Small intestine (tissue), 7 donors: ENCODE data around the gene AGPAT2. TPM values are rescaled to one million over a fixed set of nuclear protein-coding genes. Genes with fewer than 3 reads are reported as not detected.

Experiments
- DNase-seq, 2 donors: peaks; one replicate each; pipeline versions ENCODE4 v3.0.0 to v3.0.0-alpha.2; 2013
- FAIRE-seq: peaks from 2 replicates; lab custom pipeline; 2012; peaks lifted over from hg19 to GRCh38; lab: Jason Lieb, UNC
- H3K27ac ChIP-seq, 3 donors: one replicate each; pipeline ENCODE4 v1.5.1; 2013; ENCODE audit warnings: low read length in 2 of 3, mild to moderate bottlenecking in 2 of 3, control low read depth in 1 of 3, inconsistent platforms in 1 of 3, low read depth in 1 of 3, moderate library complexity in 1 of 3
- H3K27me3 ChIP-seq, 3 donors: one replicate each; pipeline ENCODE4 v1.6.1; 2013; ENCODE audit warnings: low read length in 3 of 3, inconsistent platforms in 1 of 3; ENCODE audit not compliant: control insufficient read depth in 3 of 3, insufficient read depth in 3 of 3
- H3K36me3 ChIP-seq, 3 donors: one replicate each; pipeline ENCODE4 v1.6.1; 2013; ENCODE audit warnings: low read length in 3 of 3, inconsistent platforms in 1 of 3, low read depth in 1 of 3, mild to moderate bottlenecking in 1 of 3, moderate library complexity in 1 of 3; ENCODE audit not compliant: control insufficient read depth in 3 of 3, insufficient read depth in 2 of 3
- H3K4me1 ChIP-seq, 3 donors: one replicate each; pipeline ENCODE4 v1.6.1; 2013; ENCODE audit warnings: low read length in 2 of 3, inconsistent platforms in 1 of 3, low read depth in 1 of 3, mild to moderate bottlenecking in 1 of 3, moderate library complexity in 1 of 3; ENCODE audit not compliant: control insufficient read depth in 3 of 3, insufficient read depth in 2 of 3
- H3K4me3 ChIP-seq, 3 donors: one replicate each; pipeline ENCODE4 v1.5.1; 2013; ENCODE audit warnings: low read length in 3 of 3, control low read depth in 1 of 3, inconsistent platforms in 1 of 3, low read depth in 1 of 3, mild to moderate bottlenecking in 1 of 3, moderate library complexity in 1 of 3
- H3K9me3 ChIP-seq, 2 donors: one replicate each; pipeline ENCODE4 v1.6.1; 2013; ENCODE audit warnings: low read depth in 1 of 2, low read length in 1 of 2; ENCODE audit not compliant: control insufficient read depth in 2 of 2, insufficient read depth in 1 of 2
- WGBS, 3 donors: extraction: QIAGEN DNeasy Blood & Tissue Kit; methylation state at CpG; one replicate each; pipeline ENCODE4 v1.1.7; 2013; 5-methylcytosine and 5-hydroxymethylcytosine counted together
- polyA plus RNA-seq, 4 donors: library from polyadenylated mRNA; stranded (reverse) in 3 of 4; unstranded in 1 of 4; fragments of 200-250 nt in 3 of 4; fragments of 120-200 nt in 1 of 4; gene quantifications; one replicate each; pipeline versions ENCODE4 v1.2.1 to v1.2.3, GENCODE V29; 2013
- donor health status: healthy with polysubstance abuse.
- donor health status: control.
- donor health status: control.
- donor health status: Bipolar disorder and iron deficiency.
- donor health status: healthy.

The AGPAT2 gene
- polyA plus RNA-seq, 4 donors, result 222 to 653 (median 363) TPM

DNA sequence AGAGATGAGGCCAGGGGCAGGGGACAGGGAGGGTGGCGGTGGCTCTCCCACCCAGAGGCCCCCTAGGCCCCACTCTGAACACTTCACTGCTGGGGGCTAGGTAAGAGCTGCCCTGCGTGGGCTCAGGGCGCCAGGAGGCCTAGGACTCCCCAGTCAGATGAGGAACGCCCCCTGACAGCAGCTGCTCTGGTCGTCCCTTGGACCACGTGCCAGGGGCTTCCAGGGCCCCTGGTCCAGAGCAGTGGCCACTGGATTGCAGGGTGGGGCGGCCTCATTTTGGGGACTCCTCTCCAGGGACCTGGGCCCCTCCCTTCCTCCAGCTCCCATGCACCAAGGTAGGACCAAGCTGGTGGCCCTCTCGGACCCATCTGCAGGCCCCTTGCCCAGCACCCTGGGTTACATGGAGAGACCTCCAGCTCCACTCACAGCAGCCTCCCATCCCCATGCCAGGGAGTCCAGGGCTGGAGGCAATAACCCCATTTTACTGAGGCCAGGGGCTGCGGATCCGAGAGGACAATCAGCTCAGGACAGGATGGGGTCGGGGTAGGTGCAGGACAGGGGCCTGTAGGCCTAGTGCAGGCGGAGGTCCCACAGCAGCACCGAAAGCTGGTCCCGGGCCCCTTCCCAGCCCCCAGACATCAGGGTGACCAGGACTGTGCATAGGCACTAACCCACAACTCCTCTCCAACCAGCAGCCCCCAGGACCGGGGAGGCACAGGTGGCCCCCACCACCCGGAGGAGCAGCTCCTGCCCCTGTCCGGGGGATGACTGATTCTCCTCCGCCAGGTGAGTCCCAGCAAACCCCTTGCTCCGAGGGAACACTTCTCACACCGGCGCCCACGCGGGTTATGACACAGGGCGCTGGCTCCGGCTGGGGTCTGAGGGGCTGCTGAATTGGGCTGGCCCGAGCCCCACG lies 23.0 kb downstream of the AGPAT2 start:
- Histone ChIP-seq H3K27me3 (peaks cover 2 to 28% (median 10%) of the 10 kb centered on the region in 3 donors), H3K9me3 (no peaks in the 10 kb centered on the region), H3K27ac (peak overlapping the region in 1 of 3 donors; percentile 80), H3K4me3 (peak overlapping the region; percentile 20 to 53 (median 46)), H3K36me3 (peaks cover 0 to 12% (median 0%) of the 10 kb centered on the region in 3 donors), H3K4me1 (peaks cover 0 to 10% (median 0%) of the 10 kb centered on the region in 3 donors)
- 78 to 80% (median 79%) methylated on average over 27 of the region's 27 CpGs for WGBS, 3 donors
- DNase-seq (no peak), FAIRE-seq (no peak)

DNA sequence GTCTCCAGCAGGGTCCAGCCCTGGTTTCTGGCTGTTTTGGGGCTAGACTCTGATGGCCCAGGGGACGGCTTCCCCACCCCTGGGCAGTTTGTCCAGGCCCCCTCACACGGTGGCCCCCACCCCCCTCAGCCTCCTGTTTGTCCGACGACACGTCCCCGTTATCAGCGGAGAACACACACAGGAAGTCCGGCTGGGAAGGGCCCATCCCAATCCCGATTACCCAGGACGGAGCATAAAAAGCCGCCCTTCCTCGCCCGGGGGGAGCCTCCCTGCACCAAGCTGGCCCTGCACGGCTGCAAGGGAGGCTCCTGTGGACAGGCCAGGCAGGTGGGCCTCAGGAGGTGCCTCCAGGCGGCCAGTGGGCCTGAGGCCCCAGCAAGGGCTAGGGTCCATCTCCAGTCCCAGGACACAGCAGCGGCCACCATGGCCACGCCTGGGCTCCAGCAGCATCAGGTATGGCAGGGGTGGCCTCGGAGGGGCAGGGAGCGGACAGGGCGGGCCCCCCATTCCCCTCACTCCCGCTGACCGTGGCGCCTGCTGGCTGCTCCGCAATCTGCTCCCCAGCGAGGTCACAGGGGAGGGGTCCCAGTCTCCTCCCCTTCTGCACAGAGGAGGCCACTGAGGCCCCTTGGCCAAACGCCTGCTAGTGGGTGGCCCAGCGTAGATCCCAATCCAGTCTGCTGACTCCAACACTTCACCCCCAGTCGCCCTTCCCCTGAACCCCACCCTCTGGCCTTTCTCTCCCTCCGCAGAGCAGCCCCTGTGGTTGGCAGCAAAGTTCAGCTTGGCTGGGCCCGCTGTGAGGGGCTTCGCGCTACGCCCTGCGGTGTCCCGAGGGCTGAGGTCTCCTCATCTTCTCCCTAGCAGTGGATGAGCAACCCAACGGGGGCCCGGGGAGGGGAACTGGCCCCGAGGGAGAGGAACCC lies 24.3 kb downstream of the AGPAT2 start, which contains the start of gene EGFL7:
Gene EGFL7 (plus strand): TSS at position 261 of the 926 bp plus-strand sequence. CDS start 5,367 bp downstream, outside the sequence.
- Histone ChIP-seq H3K9me3 (no peaks in the 10 kb centered on the region), H3K4me1 (peaks cover 0 to 14% (median 3%) of the 10 kb centered on the region in 3 donors), H3K36me3 (peaks cover 0 to 5% (median 0%) of the 10 kb centered on the region in 3 donors), H3K4me3 (peak within 1 kb of the TSS in 1 of 3 donors; percentile 46), H3K27me3 (peaks cover 5 to 42% (median 10%) of the 10 kb centered on the region in 3 donors), H3K27ac (peak within 1 kb of the TSS in 1 of 3 donors; percentile 80)
- FAIRE-seq (no peak), DNase-seq (peak in 1 of 2 donors; percentile 40)
- WGBS, 3 donors, result 61 to 67% (median 63%) methylated on average over 32 to 38 of the region's 38 CpGs

DNA sequence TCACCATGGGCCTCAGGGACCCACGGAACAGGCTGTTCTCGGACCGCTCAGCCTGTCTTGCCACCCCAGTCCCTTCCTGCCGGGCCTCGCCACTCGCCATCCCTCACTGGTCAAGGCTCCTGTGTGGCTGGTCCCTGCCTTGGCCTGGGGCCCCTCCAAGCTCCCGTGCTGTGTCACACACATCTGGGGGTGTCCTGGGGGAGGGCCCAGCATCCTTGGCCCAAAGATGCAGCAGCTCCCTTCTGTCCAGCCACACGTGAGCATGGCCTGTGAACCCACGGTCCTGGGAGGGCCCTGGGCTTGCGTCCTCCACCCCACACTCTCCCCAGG lies 25.0 kb downstream of the AGPAT2 start:
- no peak overlapping the region for H3K4me3 ChIP-seq
- H3K36me3 ChIP-seq, result peaks cover 0 to 5% (median 0%) of the 10 kb centered on the region in 3 donors
- peaks cover 0 to 14% (median 3%) of the 10 kb centered on the region in 3 donors for H3K4me1 ChIP-seq
- FAIRE-seq (no peak), DNase-seq (no peak)
- 65 to 71% (median 70%) methylated on average over 10 of the region's 10 CpGs for WGBS, 3 donors
- H3K9me3 ChIP-seq, result no peaks in the 10 kb centered on the region
- peak overlapping the region in 1 of 3 donors; percentile 80 for H3K27ac ChIP-seq
- H3K27me3 ChIP-seq, result peaks cover 9 to 47% (median 10%) of the 10 kb centered on the region in 3 donors

- H3K4me3 ChIP-seq, result no peak overlapping the region
- no peaks in the 10 kb centered on the region for H3K9me3 ChIP-seq
- peaks cover 10 to 50% (median 13%) of the 10 kb centered on the region in 3 donors for H3K27me3 ChIP-seq
- H3K36me3 ChIP-seq, result peaks cover 0 to 5% (median 0%) of the 10 kb centered on the region in 3 donors
- FAIRE-seq (no peak), DNase-seq (no peak)
- peaks cover 0 to 14% (median 3%) of the 10 kb centered on the region in 3 donors for H3K4me1 ChIP-seq
- peak overlapping the region in 1 of 3 donors; percentile 80 for H3K27ac ChIP-seq
- WGBS, 3 donors, result 70 to 78% (median 71%) methylated on average over 20 to 22 of the region's 22 CpGs
These were observed 25.5 kb downstream of the AGPAT2 start for GRCh38 chr9:136661641-136662325.

- H3K4me3 ChIP-seq, result no peak overlapping the region
- 66 to 70% (median 67%) methylated on average over 12 to 13 of the region's 13 CpGs for WGBS, 3 donors
- H3K4me1 ChIP-seq, result peaks cover 0 to 14% (median 3%) of the 10 kb centered on the region in 3 donors
- peak overlapping the region in 1 of 3 donors; percentile 83 for H3K27ac ChIP-seq
- no peaks in the 10 kb centered on the region for H3K9me3 ChIP-seq
- peaks cover 11 to 48% (median 13%) of the 10 kb centered on the region in 3 donors for H3K27me3 ChIP-seq
- FAIRE-seq (no peak), DNase-seq (no peak)
- H3K36me3 ChIP-seq, result peaks cover 0 to 5% (median 0%) of the 10 kb centered on the region in 3 donors
These were observed 26.2 kb downstream of the AGPAT2 start for GRCh38 chr9:136660971-136661550.

DNA sequence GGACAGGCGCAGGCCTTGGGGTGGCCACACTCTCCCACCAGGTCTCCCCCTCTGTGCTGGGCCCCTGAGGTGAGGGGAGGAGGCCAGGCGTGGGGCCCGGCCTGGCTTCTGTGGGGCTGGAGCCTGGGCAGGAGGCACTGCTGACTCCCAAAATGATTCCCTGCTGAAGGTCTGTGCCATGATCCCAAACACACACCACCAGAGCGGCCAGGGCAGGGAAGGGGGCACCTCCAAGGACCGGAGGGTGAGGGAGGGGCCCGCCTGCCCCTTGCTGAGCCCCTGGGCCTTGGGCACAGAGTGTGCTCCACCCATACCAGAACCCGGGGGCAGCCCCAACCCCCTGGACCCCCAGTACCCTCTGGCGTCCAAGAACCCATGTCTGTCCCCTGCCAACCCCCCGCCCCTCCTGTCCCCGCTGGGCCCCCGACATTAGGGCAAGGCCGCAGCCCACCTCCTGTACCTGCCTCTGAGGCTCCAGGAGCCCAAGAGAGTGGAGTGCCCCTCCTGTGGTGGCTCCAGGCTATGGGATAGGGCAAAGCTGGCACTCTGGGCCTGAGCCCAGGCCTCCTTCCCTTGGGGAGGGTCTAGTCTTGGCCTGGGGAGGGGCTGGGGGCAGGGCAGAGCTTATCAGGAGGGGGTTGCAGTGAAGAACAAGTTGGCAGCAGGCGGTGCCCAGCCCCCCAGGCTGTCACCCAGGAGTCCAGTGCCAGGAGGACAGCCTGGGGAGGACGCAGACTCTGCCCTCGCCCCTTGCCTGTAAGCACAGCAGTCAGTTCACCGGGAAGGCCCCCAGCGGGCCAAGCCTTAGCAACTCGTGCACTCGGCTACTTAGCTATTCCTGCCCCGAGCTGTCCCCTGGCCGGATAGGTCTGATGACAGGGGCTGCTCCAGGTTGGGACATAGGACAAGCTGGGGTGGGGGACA lies 27.1 kb downstream of the AGPAT2 start:
- Histone ChIP-seq H3K27me3 (peaks cover 11 to 47% (median 16%) of the 10 kb centered on the region in 3 donors), H3K9me3 (no peaks in the 10 kb centered on the region), H3K4me3 (no peak overlapping the region), H3K27ac (peak overlapping the region in 1 of 3 donors; percentile 83), H3K36me3 (peaks cover 0 to 4% (median 0%) of the 10 kb centered on the region in 3 donors), H3K4me1 (peaks cover 0 to 16% (median 3%) of the 10 kb centered on the region in 3 donors)
- WGBS, 3 donors, result 65 to 75% (median 69%) methylated on average over 20 to 21 of the region's 21 CpGs
- DNase-seq, result no peak
- FAIRE-seq, result no peak
